ENCODE data around the gene YIPF7. TPM values are rescaled to one million over a fixed set of nuclear protein-coding genes. Genes with fewer than 3 reads are reported as not detected.

The YIPF7 gene
- total RNA-seq (2021) = not detected in 2 replicates
- long read RNA-seq, partial matches to known transcripts = 0 of 2 reads
- long read RNA-seq, other reads (novel, unspliced or antisense) = 2 of 2 reads

GRCh38 chr4:44651425-44651824 lies at the start of gene YIPF7:
TSS of gene YIPF7 (minus strand) at chr4:44651625. CDS start at chr4:44650100, 1,525 bp downstream.
- no peak within 1 kb of the TSS for H3K14ac ChIP-seq (ENCODE audit: insufficient read depth, low read length)
- DNase-seq = no peak
- no peak within 1 kb of the TSS for H3T11ph ChIP-seq (ENCODE audit: low read length)
- no peaks in the 10 kb centered on the region for H3K36me3 Mint-ChIP-seq (ENCODE audit: insufficient read depth in 1 of 3, low read depth in 3 of 3)
- H2BK120ac ChIP-seq (ENCODE audit: low read depth, low read length, poor library complexity, severe bottlenecking) = no peak within 1 kb of the TSS
- H3K4ac ChIP-seq (ENCODE audit: low read depth, low read length) = no peak within 1 kb of the TSS
- no peak within 1 kb of the TSS for H2BK15ac ChIP-seq (ENCODE audit: low read depth, low read length)
- H3K9me3 Mint-ChIP-seq = no peaks in the 10 kb centered on the region
- H3K18ac ChIP-seq (ENCODE audit: insufficient read length, low read depth, low read length) = no peak within 1 kb of the TSS
- H3K23me2 ChIP-seq (ENCODE audit: insufficient read length, low read depth, low read length, poor library complexity, severe bottlenecking) = no peaks in the 10 kb centered on the region
- H2BK5ac ChIP-seq (ENCODE audit: insufficient read length, low read length) = no peak within 1 kb of the TSS
- H3K4me2 ChIP-seq (ENCODE audit: insufficient read depth, insufficient read length, low read length) = no peak within 1 kb of the TSS
- no peak within 1 kb of the TSS for H2BK20ac ChIP-seq (ENCODE audit: low read depth, low read length, poor library complexity, severe bottlenecking)
- H3K56ac ChIP-seq (ENCODE audit: insufficient read length, low read depth, low read length) = no peak within 1 kb of the TSS
- no peak within 1 kb of the TSS for H4K8ac ChIP-seq (replicated peaks; ENCODE audit: insufficient read length, low read depth, low read length)
- no peak within 1 kb of the TSS for H2AFZ ChIP-seq (ENCODE audit: low read length)
- H3K4me3 Mint-ChIP-seq = no peak within 1 kb of the TSS
- H2AK5ac ChIP-seq (ENCODE audit: insufficient read length, low read length) = no peak within 1 kb of the TSS
- no peaks in the 10 kb centered on the region for H4K20me1 ChIP-seq (ENCODE audit: control insufficient read depth, insufficient read depth, insufficient read length)
- H4K91ac ChIP-seq (ENCODE audit: insufficient read length, low read depth, low read length) = no peak within 1 kb of the TSS
- no peak within 1 kb of the TSS; a peak in 1 of 7 replicates for H3K27ac Mint-ChIP-seq
- H3K4me1 ChIP-seq (ENCODE audit: insufficient read depth, low read length) = no peaks in the 10 kb centered on the region
- H3K9me3 ChIP-seq (ENCODE audit: control insufficient read depth, low read depth, low read length) = no peaks in the 10 kb centered on the region
- H3K4me1 Mint-ChIP-seq = no peaks in the 10 kb centered on the region
- H3K79me1 ChIP-seq (ENCODE audit: insufficient read depth, low read depth, low read length, poor library complexity, severe bottlenecking) = no peaks in the 10 kb centered on the region
- H3K27me3 ChIP-seq (ENCODE audit: insufficient read depth, low read length) = no peaks in the 10 kb centered on the region
- no peak within 1 kb of the TSS for H3K27ac ChIP-seq (ENCODE audit: insufficient read length, low read depth, low read length)
- no peak within 1 kb of the TSS for H4K5ac ChIP-seq (ENCODE audit: insufficient read length, low read depth, low read length)
- H2BK12ac ChIP-seq (ENCODE audit: insufficient read length, low read depth, low read length) = no peak within 1 kb of the TSS
- WGBS (ENCODE audit: extremely low coverage, insufficient read length, low lambda C conversion rate) = no CpG with 5 or more reads among the region's 1 CpG
- no peaks in the 10 kb centered on the region for H3K79me2 ChIP-seq (ENCODE audit: insufficient read depth, low read length)
- TF ChIP-seq CTCF (conservative IDR thresholded peaks at IDR 0.05) = no peak
- peaks cover 1% of the 10 kb centered on the region for H3K27me3 Mint-ChIP-seq (ENCODE audit: low read depth)
- no peak within 1 kb of the TSS for H3K23ac ChIP-seq (ENCODE audit: insufficient read length, low read depth, low read length)
- no peak within 1 kb of the TSS for H3K9ac ChIP-seq (ENCODE audit: extremely low read depth, insufficient read length, low read length)

Measured in H9 (cell line).